ENCODE results near the gene HHLA2.

DNA sequence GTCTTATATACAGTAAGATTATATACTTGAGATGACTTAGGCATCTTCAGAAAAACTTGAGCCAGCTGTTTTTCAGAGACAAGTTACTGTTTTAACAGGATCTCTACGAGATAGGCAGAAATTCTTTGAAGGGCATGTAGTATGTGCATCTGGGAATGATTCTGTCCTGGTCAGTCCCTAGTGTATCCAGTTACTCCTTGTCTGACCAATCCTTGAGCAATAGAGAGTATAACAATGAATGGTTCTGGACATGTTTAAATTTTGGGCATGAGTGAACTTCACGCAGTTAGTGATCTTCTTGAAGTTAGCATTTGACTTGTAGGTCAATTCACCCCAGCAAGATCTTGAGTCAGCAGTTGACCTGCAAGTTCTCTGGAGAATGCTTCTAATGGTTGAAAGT is 24.7 kb upstream of the HHLA2 start:
- TF ChIP-seq EZH2 (IDR thresholded peaks at IDR 0.05; ENCODE audit: low read depth, unreplicated experiment), result no peak
- TF ChIP-seq, protein P1, sequence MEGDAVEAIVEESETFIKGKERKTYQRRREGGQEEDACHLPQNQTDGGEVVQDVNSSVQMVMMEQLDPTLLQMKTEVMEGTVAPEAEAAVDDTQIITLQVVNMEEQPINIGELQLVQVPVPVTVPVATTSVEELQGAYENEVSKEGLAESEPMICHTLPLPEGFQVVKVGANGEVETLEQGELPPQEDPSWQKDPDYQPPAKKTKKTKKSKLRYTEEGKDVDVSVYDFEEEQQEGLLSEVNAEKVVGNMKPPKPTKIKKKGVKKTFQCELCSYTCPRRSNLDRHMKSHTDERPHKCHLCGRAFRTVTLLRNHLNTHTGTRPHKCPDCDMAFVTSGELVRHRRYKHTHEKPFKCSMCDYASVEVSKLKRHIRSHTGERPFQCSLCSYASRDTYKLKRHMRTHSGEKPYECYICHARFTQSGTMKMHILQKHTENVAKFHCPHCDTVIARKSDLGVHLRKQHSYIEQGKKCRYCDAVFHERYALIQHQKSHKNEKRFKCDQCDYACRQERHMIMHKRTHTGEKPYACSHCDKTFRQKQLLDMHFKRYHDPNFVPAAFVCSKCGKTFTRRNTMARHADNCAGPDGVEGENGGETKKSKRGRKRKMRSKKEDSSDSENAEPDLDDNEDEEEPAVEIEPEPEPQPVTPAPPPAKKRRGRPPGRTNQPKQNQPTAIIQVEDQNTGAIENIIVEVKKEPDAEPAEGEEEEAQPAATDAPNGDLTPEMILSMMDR (conservative IDR thresholded peaks at IDR 0.05; ENCODE audit: low read depth in 2 of 2), result no peak

All from GM23338 (cell line).